Peyer's patch (tissue), 4 donors: ENCODE results near the gene ZNF19.

Source experiments
- POLR2A ChIP-seq, 2 donors: fragments of 450-650 bp; IDR thresholded peaks; one replicate each; pipeline ENCODE4 v1.5.1; 2017; ENCODE audit warnings: antibody characterized with exemption in 2 of 2, mild to moderate bottlenecking in 2 of 2, moderate library complexity in 2 of 2
- TF ChIP-seq, protein P1 (sequence below), 6 experiments: fragments of 450-650 bp in 4 of 6; fragments of 200-600 bp in 2 of 6; sonication (generic) in 1 of 6; IDR thresholded peaks; one replicate each; pipeline ENCODE4 v1.5.1; 2017 to 2019; ENCODE audit warnings: antibody characterized with exemption in 6 of 6, mild to moderate bottlenecking in 3 of 6, moderate library complexity in 1 of 6

DNA sequence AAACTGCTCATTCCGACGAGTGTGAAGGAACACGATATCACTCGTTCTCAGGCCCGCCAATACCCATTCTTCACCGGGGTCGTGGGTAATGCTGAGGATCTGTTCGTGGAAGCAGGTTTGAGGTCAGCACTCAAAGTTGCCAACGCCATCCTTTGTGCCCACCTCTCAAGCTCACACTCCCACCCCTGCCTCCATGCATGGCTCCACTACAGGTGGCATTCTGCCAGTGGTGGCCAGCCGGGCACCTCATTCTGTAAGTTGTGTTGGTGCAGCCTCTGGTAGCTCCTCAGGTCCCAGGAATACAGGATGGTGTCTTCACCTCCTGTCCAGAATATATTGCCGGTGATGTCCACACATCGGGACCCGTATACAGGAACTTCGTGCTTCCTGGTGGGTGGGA is 57.9 kb downstream of the ZNF19 start:
- TF ChIP-seq POLR2A (IDR thresholded peaks at IDR 0.05): no peak
- TF ChIP-seq, protein P1, sequence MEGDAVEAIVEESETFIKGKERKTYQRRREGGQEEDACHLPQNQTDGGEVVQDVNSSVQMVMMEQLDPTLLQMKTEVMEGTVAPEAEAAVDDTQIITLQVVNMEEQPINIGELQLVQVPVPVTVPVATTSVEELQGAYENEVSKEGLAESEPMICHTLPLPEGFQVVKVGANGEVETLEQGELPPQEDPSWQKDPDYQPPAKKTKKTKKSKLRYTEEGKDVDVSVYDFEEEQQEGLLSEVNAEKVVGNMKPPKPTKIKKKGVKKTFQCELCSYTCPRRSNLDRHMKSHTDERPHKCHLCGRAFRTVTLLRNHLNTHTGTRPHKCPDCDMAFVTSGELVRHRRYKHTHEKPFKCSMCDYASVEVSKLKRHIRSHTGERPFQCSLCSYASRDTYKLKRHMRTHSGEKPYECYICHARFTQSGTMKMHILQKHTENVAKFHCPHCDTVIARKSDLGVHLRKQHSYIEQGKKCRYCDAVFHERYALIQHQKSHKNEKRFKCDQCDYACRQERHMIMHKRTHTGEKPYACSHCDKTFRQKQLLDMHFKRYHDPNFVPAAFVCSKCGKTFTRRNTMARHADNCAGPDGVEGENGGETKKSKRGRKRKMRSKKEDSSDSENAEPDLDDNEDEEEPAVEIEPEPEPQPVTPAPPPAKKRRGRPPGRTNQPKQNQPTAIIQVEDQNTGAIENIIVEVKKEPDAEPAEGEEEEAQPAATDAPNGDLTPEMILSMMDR (IDR thresholded peaks at IDR 0.05): no peak
